ENCODE results near the gene UBE2R2. TPM values are rescaled to one million over a fixed set of nuclear protein-coding genes. Genes with fewer than 3 reads are reported as not detected.

UBE2R2 gene
- polyA plus RNA-seq, 3 donors, result 30.5 to 50.1 (median 37.2) TPM

DNA sequence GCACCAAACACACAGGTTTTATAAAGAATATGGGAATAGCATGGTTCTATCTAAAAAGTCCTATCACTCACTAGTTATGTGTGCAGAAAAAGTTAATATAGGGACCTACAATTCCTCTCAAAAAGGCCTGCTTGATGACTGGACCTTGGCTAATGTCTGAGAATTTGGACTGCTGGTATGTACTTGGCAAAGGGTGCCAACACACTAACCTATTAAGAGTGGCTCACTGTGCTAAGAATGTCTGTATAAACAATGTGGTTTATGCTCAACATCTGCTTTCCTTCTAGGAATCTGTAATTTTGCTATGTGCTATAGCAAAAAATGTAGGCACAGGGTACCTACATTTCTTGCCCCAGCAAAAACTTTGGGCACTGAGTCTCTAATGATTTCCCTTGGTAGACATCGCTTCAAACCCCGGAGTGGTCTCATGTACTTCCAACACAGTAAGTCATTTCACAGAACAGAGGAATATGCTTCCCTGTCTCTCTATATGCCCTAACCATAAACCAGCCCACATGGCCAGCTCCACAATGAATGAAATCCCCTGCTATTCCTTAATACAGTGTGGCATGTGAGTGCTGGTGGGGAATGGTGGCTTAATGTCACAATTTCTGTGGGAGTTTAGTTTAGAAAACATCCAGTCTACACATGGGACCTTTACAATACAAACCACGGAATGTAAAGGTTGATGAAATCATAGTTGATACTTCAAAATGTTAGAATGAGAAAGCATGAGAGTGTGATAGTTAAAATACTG, 130.0 kb downstream of the UBE2R2 start:
- peaks cover 0 to under 1% of the 10 kb centered on the region in 2 donors for H3K4me1 ChIP-seq (ENCODE audit: control insufficient read depth in 1 of 2, insufficient read depth in 2 of 2, low read length in 2 of 2)
- no peak for DNase-seq
- peaks cover 40 to 79% of the 10 kb centered on the region in 2 donors for H3K36me3 ChIP-seq (replicated peaks in 1 of 2; ENCODE audit: control insufficient read depth in 1 of 2, insufficient read depth in 2 of 2, low read length in 2 of 2)
- no peak overlapping the region for H2AFZ ChIP-seq (ENCODE audit: insufficient read depth, low read depth, low read length, poor library complexity, severe bottlenecking)
- no peak overlapping the region for H3K9ac ChIP-seq (ENCODE audit: insufficient read depth, low read length, poor library complexity, severe bottlenecking)
- Mint-ChIP-seq H3K4me3 (no peak overlapping the region), H3K27ac (no peak overlapping the region), H3K9me3 (no peaks in the 10 kb centered on the region), H3K36me3 (peaks cover 53 to 69% of the 10 kb centered on the region in 2 donors), H3K4me1 (peaks cover 4% of the 10 kb centered on the region), H3K27me3 (ENCODE audit: low read depth in 3 of 3) (no peaks in the 10 kb centered on the region)
- intact Hi-C loops (cut with micrococcal nuclease), result no loop called here
- no peaks in the 10 kb centered on the region for H3K27me3 ChIP-seq (ENCODE audit: control insufficient read depth in 2 of 2, insufficient read depth in 2 of 2, low read length in 2 of 2)
- H3K79me2 ChIP-seq (ENCODE audit: insufficient read depth, low read length), result no peaks in the 10 kb centered on the region
- no peaks in the 10 kb centered on the region for H4K20me1 ChIP-seq (ENCODE audit: insufficient read depth, low read length)
- 100% methylated on average over 1 of the region's 3 CpGs for WGBS (ENCODE audit: insufficient coverage)
- H3K4me2 ChIP-seq (replicated peaks; ENCODE audit: extremely low read depth, low read length, poor library complexity, severe bottlenecking), result no peak overlapping the region
- TF ChIP-seq CTCF (IDR thresholded peaks at IDR 0.05), result no peak
- no peak overlapping the region for H3K4me3 ChIP-seq (replicated peaks in 1 of 3; ENCODE audit: low read depth in 2 of 3, low read length in 3 of 3)
- no peaks in the 10 kb centered on the region for H3K9me3 ChIP-seq (replicated peaks in 1 of 2; ENCODE audit: control insufficient read depth in 1 of 2, insufficient read depth in 1 of 2, low read length in 2 of 2)
- H3K27ac ChIP-seq (ENCODE audit: low read depth in 1 of 2, low read length in 2 of 2), result no peak overlapping the region

- TF ChIP-seq CTCF (IDR thresholded peaks at IDR 0.05), result no peak
- Histone ChIP-seq H4K20me1 (ENCODE audit: insufficient read depth, low read length) (no peaks in the 10 kb centered on the region), H2AFZ (ENCODE audit: insufficient read depth, low read depth, low read length, poor library complexity, severe bottlenecking) (no peak overlapping the region), H3K36me3 (replicated peaks in 1 of 2; ENCODE audit: control insufficient read depth in 1 of 2, insufficient read depth in 2 of 2, low read length in 2 of 2) (peaks cover 32 to 69% of the 10 kb centered on the region in 2 donors), H3K4me2 (replicated peaks; ENCODE audit: extremely low read depth, low read length, poor library complexity, severe bottlenecking) (no peak overlapping the region), H3K9ac (ENCODE audit: insufficient read depth, low read length, poor library complexity, severe bottlenecking) (no peak overlapping the region), H3K4me3 (replicated peaks in 1 of 3; ENCODE audit: low read depth in 2 of 3, low read length in 3 of 3) (no peak overlapping the region), H3K79me2 (ENCODE audit: insufficient read depth, low read length) (no peaks in the 10 kb centered on the region), H3K9me3 (replicated peaks in 1 of 2; ENCODE audit: control insufficient read depth in 1 of 2, insufficient read depth in 1 of 2, low read length in 2 of 2) (no peaks in the 10 kb centered on the region), H3K27ac (ENCODE audit: low read depth in 1 of 2, low read length in 2 of 2) (no peak overlapping the region), H3K27me3 (ENCODE audit: control insufficient read depth in 2 of 2, insufficient read depth in 2 of 2, low read length in 2 of 2) (no peaks in the 10 kb centered on the region), H3K4me1 (ENCODE audit: control insufficient read depth in 1 of 2, insufficient read depth in 2 of 2, low read length in 2 of 2) (peaks cover 0 to 3% of the 10 kb centered on the region in 2 donors)
- peaks cover 9% of the 10 kb centered on the region for H3K4me1 Mint-ChIP-seq
- WGBS (ENCODE audit: insufficient coverage), result no CpG with 5 or more reads among the region's 1 CpG
- peaks cover 47 to 57% of the 10 kb centered on the region in 2 donors for H3K36me3 Mint-ChIP-seq
- H3K27ac Mint-ChIP-seq, result peak overlapping the region in 1 of 7 donors; percentile 19
- no peaks in the 10 kb centered on the region for H3K9me3 Mint-ChIP-seq
- intact Hi-C loops (cut with micrococcal nuclease), result no loop called here
- no peaks in the 10 kb centered on the region for H3K27me3 Mint-ChIP-seq (ENCODE audit: low read depth in 3 of 3)
- DNase-seq, result no peak
- H3K4me3 Mint-ChIP-seq, result no peak overlapping the region
Observed at GRCh38 chr9:33950371-33950770, 133.4 kb downstream of the UBE2R2 start.

All from CD14-positive monocyte (primary cell).